ENCODE results near the gene ABCB9.

Gene ABCB9

GRCh38 chr12:122964439-122965257, 1.6 kb downstream of the ABCB9 start:
- no peaks in the 10 kb centered on the region for H3K9me2 ChIP-seq (replicated peaks; ENCODE audit: control insufficient read depth, low read length)
- no peaks in the 10 kb centered on the region for H3K36me3 ChIP-seq (ENCODE audit: control insufficient read depth, low read length)
- H3K27ac ChIP-seq (ENCODE audit: low read depth, low read length) = no peak overlapping the region
- no peak overlapping the region for H3K4me2 ChIP-seq (ENCODE audit: low read length)
- peaks cover 5% of the 10 kb centered on the region; the same call in 1 of the 2 replicates for H4K20me1 ChIP-seq (ENCODE audit: control insufficient read depth, insufficient read depth, low read depth, low read length)
- no peaks in the 10 kb centered on the region for H3K27me3 ChIP-seq (ENCODE audit: control insufficient read depth, low read length)
- no peak overlapping the region for H3K4me3 ChIP-seq (ENCODE audit: low read length)
- TF ChIP-seq, protein P1, sequence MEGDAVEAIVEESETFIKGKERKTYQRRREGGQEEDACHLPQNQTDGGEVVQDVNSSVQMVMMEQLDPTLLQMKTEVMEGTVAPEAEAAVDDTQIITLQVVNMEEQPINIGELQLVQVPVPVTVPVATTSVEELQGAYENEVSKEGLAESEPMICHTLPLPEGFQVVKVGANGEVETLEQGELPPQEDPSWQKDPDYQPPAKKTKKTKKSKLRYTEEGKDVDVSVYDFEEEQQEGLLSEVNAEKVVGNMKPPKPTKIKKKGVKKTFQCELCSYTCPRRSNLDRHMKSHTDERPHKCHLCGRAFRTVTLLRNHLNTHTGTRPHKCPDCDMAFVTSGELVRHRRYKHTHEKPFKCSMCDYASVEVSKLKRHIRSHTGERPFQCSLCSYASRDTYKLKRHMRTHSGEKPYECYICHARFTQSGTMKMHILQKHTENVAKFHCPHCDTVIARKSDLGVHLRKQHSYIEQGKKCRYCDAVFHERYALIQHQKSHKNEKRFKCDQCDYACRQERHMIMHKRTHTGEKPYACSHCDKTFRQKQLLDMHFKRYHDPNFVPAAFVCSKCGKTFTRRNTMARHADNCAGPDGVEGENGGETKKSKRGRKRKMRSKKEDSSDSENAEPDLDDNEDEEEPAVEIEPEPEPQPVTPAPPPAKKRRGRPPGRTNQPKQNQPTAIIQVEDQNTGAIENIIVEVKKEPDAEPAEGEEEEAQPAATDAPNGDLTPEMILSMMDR (IDR thresholded peaks at IDR 0.05; ENCODE audit: low read depth, low read length, poor library complexity, severe bottlenecking) = no peak
- TF ChIP-seq EZH2phosphoT487 (IDR thresholded peaks at IDR 0.05; ENCODE audit: borderline replicate concordance, low read length) = no peak
- H3K9me3 ChIP-seq (ENCODE audit: control insufficient read depth, insufficient read depth, low read length) = no peaks in the 10 kb centered on the region
- no peaks in the 10 kb centered on the region for H3K79me2 ChIP-seq (ENCODE audit: control insufficient read depth, low read length)
- H3K4me1 ChIP-seq (ENCODE audit: control insufficient read depth, low read length) = peaks cover 14% of the 10 kb centered on the region
- peaks cover 6% of the 10 kb centered on the region for H3F3A ChIP-seq (ENCODE audit: control insufficient read depth, insufficient read depth)

GRCh38 chr12:122963941-122964265, 2.4 kb downstream of the ABCB9 start:
- no peaks in the 10 kb centered on the region for H3K36me3 ChIP-seq (ENCODE audit: control insufficient read depth, low read length)
- no peaks in the 10 kb centered on the region for H3K27me3 ChIP-seq (ENCODE audit: control insufficient read depth, low read length)
- no peak for TF ChIP-seq EZH2phosphoT487 (IDR thresholded peaks at IDR 0.05; ENCODE audit: borderline replicate concordance, low read length)
- TF ChIP-seq, protein P1 (IDR thresholded peaks at IDR 0.05; ENCODE audit: low read depth, low read length, poor library complexity, severe bottlenecking) = no peak
- no peak overlapping the region for H3K4me2 ChIP-seq (ENCODE audit: low read length)
- H3K4me1 ChIP-seq (ENCODE audit: control insufficient read depth, low read length) = peaks cover 12% of the 10 kb centered on the region
- no peaks in the 10 kb centered on the region for H3K9me3 ChIP-seq (ENCODE audit: control insufficient read depth, insufficient read depth, low read length)
- H3K27ac ChIP-seq (ENCODE audit: low read depth, low read length) = no peak overlapping the region
- H3F3A ChIP-seq (ENCODE audit: control insufficient read depth, insufficient read depth) = peaks cover 6% of the 10 kb centered on the region
- no peak overlapping the region for H3K4me3 ChIP-seq (ENCODE audit: low read length)
- H3K9me2 ChIP-seq (replicated peaks; ENCODE audit: control insufficient read depth, low read length) = no peaks in the 10 kb centered on the region
- H3K79me2 ChIP-seq (ENCODE audit: control insufficient read depth, low read length) = no peaks in the 10 kb centered on the region
- H4K20me1 ChIP-seq (ENCODE audit: control insufficient read depth, insufficient read depth, low read depth, low read length) = peaks cover 5% of the 10 kb centered on the region; the same call in 1 of the 2 replicates

GRCh38 chr12:122961531-122962329, 4.5 kb downstream of the ABCB9 start:
- TF ChIP-seq EZH2phosphoT487 (IDR thresholded peaks at IDR 0.05; ENCODE audit: borderline replicate concordance, low read length) = no peak
- TF ChIP-seq, protein P1 (IDR thresholded peaks at IDR 0.05; ENCODE audit: low read depth, low read length, poor library complexity, severe bottlenecking) = no peak
- peaks cover 1% of the 10 kb centered on the region for H3F3A ChIP-seq (ENCODE audit: control insufficient read depth, insufficient read depth)
- H3K36me3 ChIP-seq (ENCODE audit: control insufficient read depth, low read length) = no peaks in the 10 kb centered on the region
- H3K4me1 ChIP-seq (ENCODE audit: control insufficient read depth, low read length) = peaks cover 11% of the 10 kb centered on the region
- H3K9me2 ChIP-seq (replicated peaks; ENCODE audit: control insufficient read depth, low read length) = no peaks in the 10 kb centered on the region
- H4K20me1 ChIP-seq (ENCODE audit: control insufficient read depth, insufficient read depth, low read depth, low read length) = peaks cover 2% of the 10 kb centered on the region; the same call in 1 of the 2 replicates
- no peaks in the 10 kb centered on the region for H3K9me3 ChIP-seq (ENCODE audit: control insufficient read depth, insufficient read depth, low read length)
- H3K79me2 ChIP-seq (ENCODE audit: control insufficient read depth, low read length) = no peaks in the 10 kb centered on the region
- no peaks in the 10 kb centered on the region for H3K27me3 ChIP-seq (ENCODE audit: control insufficient read depth, low read length)
- H3K4me2 ChIP-seq (ENCODE audit: low read length) = no peak overlapping the region
- H3K27ac ChIP-seq (ENCODE audit: low read depth, low read length) = no peak overlapping the region
- no peak overlapping the region for H3K4me3 ChIP-seq (ENCODE audit: low read length)

Data from DOHH2 (cell line).